ENCODE measurements around the gene VSIG8. TPM values are rescaled to one million over a fixed set of nuclear protein-coding genes. Genes with fewer than 3 reads are reported as not detected.

The VSIG8 gene
- total RNA-seq, 1 experiment from 2014 or later: not detected

GRCh38 chr1:159856576-159856975 is 5.9 kb downstream of the VSIG8 start:
- ChIA-PET CTCF (interaction anchor here (0.8 to 1.1 kb wide), 2 partner anchors 58 to 151 kb away, joined by 3 to 5 read pairs; no protein-coding TSS in a partner anchor), POLR2A (interaction anchor here (0.6 kb wide), 1 partner anchor 1582 kb away, joined by 3 read pairs; no protein-coding TSS in a partner anchor)
- H3K36me3 ChIP-seq (ENCODE audit: control insufficient read depth, insufficient read depth, low read length): no peaks in the 10 kb centered on the region
- no peak for DNase-seq
- H3K36me3 Mint-ChIP-seq (ENCODE audit: insufficient read depth, unreplicated experiment): no peaks in the 10 kb centered on the region
- intact Hi-C loops (cut with micrococcal nuclease; ENCODE audit: unreplicated experiment): no loop called here
- TF ChIP-seq CTCF (IDR thresholded peaks at IDR 0.05; ENCODE audit: insufficient read depth in 1 of 2, low read depth in 1 of 2, low read length in 1 of 2, severe bottlenecking in 1 of 2, unreplicated experiment in 1 of 2): no peak
- peaks cover 5% of the 10 kb centered on the region for H3K27me3 Mint-ChIP-seq (ENCODE audit: insufficient read depth, unreplicated experiment)
- peaks cover 7% of the 10 kb centered on the region for H3K4me1 Mint-ChIP-seq (ENCODE audit: low read depth, unreplicated experiment)
- no peaks in the 10 kb centered on the region; the same call in 1 of the 2 replicates for H3K27me3 ChIP-seq (replicated peaks; ENCODE audit: control insufficient read depth, insufficient read depth, low read length)
- H3K4me3 ChIP-seq (ENCODE audit: low read depth, low read length): no peak overlapping the region
- no TSS peak for BruUV-seq (replicated peaks)
- no peak overlapping the region for H3K27ac Mint-ChIP-seq (ENCODE audit: unreplicated experiment)
- H3K4me1 ChIP-seq: no peaks in the 10 kb centered on the region
- H3K9me3 Mint-ChIP-seq (ENCODE audit: unreplicated experiment): no peaks in the 10 kb centered on the region
- no peaks in the 10 kb centered on the region for H3K9me3 ChIP-seq
- H3K4me3 Mint-ChIP-seq (ENCODE audit: unreplicated experiment): no peak overlapping the region

- Mint-ChIP-seq H3K27ac (ENCODE audit: unreplicated experiment) (no peak overlapping the region), H3K36me3 (ENCODE audit: insufficient read depth, unreplicated experiment) (no peaks in the 10 kb centered on the region), H3K9me3 (ENCODE audit: unreplicated experiment) (no peaks in the 10 kb centered on the region), H3K4me3 (ENCODE audit: unreplicated experiment) (no peak overlapping the region), H3K4me1 (ENCODE audit: low read depth, unreplicated experiment) (peaks cover 7% of the 10 kb centered on the region), H3K27me3 (ENCODE audit: insufficient read depth, unreplicated experiment) (peaks cover 5% of the 10 kb centered on the region)
- no peak for TF ChIP-seq CTCF (IDR thresholded peaks at IDR 0.05; ENCODE audit: insufficient read depth in 1 of 2, low read depth in 1 of 2, low read length in 1 of 2, severe bottlenecking in 1 of 2, unreplicated experiment in 1 of 2)
- no peaks in the 10 kb centered on the region; the same call in 1 of the 2 replicates for H3K27me3 ChIP-seq (replicated peaks; ENCODE audit: control insufficient read depth, insufficient read depth, low read length)
- ChIA-PET POLR2A (no interaction called here), CTCF (no interaction called here)
- BruUV-seq (replicated peaks): no TSS peak
- no peak overlapping the region for H3K4me3 ChIP-seq (ENCODE audit: low read depth, low read length)
- no peaks in the 10 kb centered on the region for H3K9me3 ChIP-seq
- DNase-seq: no peak
- H3K36me3 ChIP-seq (ENCODE audit: control insufficient read depth, insufficient read depth, low read length): no peaks in the 10 kb centered on the region
- H3K4me1 ChIP-seq: no peaks in the 10 kb centered on the region
- intact Hi-C loops (cut with micrococcal nuclease; ENCODE audit: unreplicated experiment): no loop called here
Measured at GRCh38 chr1:159855709-159856108, 6.7 kb downstream of the VSIG8 start.

GRCh38 chr1:159854693-159855192 is 7.7 kb downstream of the VSIG8 start:
- Histone ChIP-seq H3K4me3 (ENCODE audit: low read depth, low read length) (peak overlapping the region; percentile 49), H3K36me3 (ENCODE audit: control insufficient read depth, insufficient read depth, low read length) (no peaks in the 10 kb centered on the region), H3K4me1 (no peaks in the 10 kb centered on the region), H3K9me3 (no peaks in the 10 kb centered on the region), H3K27me3 (replicated peaks; ENCODE audit: control insufficient read depth, insufficient read depth, low read length) (no peaks in the 10 kb centered on the region; the same call in 1 of the 2 replicates)
- Mint-ChIP-seq H3K27me3 (ENCODE audit: insufficient read depth, unreplicated experiment) (peaks cover 5% of the 10 kb centered on the region), H3K27ac (ENCODE audit: unreplicated experiment) (no peak overlapping the region), H3K36me3 (ENCODE audit: insufficient read depth, unreplicated experiment) (no peaks in the 10 kb centered on the region), H3K9me3 (ENCODE audit: unreplicated experiment) (no peaks in the 10 kb centered on the region), H3K4me3 (ENCODE audit: unreplicated experiment) (peak overlapping the region; percentile 68), H3K4me1 (ENCODE audit: low read depth, unreplicated experiment) (peaks cover 7% of the 10 kb centered on the region)
- intact Hi-C loops (cut with micrococcal nuclease; ENCODE audit: unreplicated experiment): loop anchor here (1.0 to 5.0 kb wide), 2 partner anchors 8 to 53 kb away; no protein-coding TSS in a partner anchor
- no TSS peak for BruUV-seq (replicated peaks)
- no peak for TF ChIP-seq CTCF (IDR thresholded peaks at IDR 0.05; ENCODE audit: insufficient read depth in 1 of 2, low read depth in 1 of 2, low read length in 1 of 2, severe bottlenecking in 1 of 2, unreplicated experiment in 1 of 2)
- DNase-seq: peak in 1 of 2 experiments; percentile 63
- ChIA-PET POLR2A (no interaction called here), CTCF (interaction anchor here (0.7 kb wide), 1 partner anchor 96 kb away, joined by 3 read pairs; no protein-coding TSS in a partner anchor)

Data from Caco-2 (cell line).